ENCODE data around the gene MBP. TPM values are rescaled to one million over a fixed set of nuclear protein-coding genes. Genes with fewer than 3 reads are reported as not detected.

Gene MBP
- total and polyA plus RNA-seq, 2 donors (not counting 3 experiments of a cell fraction or from before 2014, with no cell fraction given), result 1.7 to 2.3 TPM

- Histone ChIP-seq H3K4me3 (replicated peaks in 1 of 3; ENCODE audit: insufficient read depth in 1 of 3, low read depth in 1 of 3, low read length in 3 of 3) (no peak overlapping the region), H3K27ac (ENCODE audit: insufficient read depth, low read depth, low read length) (no peak overlapping the region), H3K9ac (replicated peaks; ENCODE audit: extremely low read depth, insufficient read depth, low read length) (no peak overlapping the region), H4K20me1 (replicated peaks; ENCODE audit: control insufficient read depth, extremely low read depth, insufficient read depth, low read length) (no peaks in the 10 kb centered on the region), H3K9me1 (replicated peaks; ENCODE audit: control insufficient read depth, extremely low read depth, insufficient read depth, low read length) (no peaks in the 10 kb centered on the region), H3K79me2 (ENCODE audit: control insufficient read depth, insufficient read depth, low read length) (no peaks in the 10 kb centered on the region), H3K27me3 (ENCODE audit: control insufficient read depth in 2 of 2, insufficient read depth in 2 of 2, low read length in 2 of 2) (no peaks in the 10 kb centered on the region), H3K9me3 (replicated peaks; ENCODE audit: control insufficient read depth, insufficient read depth, low read length) (no peaks in the 10 kb centered on the region), H2AFZ (ENCODE audit: low read depth, low read length) (no peak overlapping the region), H3K4me2 (ENCODE audit: insufficient read depth, low read length) (no peak overlapping the region), H3K36me3 (ENCODE audit: control insufficient read depth in 2 of 2, extremely low read depth in 1 of 2, insufficient read depth in 2 of 2, low read length in 2 of 2) (no peaks in the 10 kb centered on the region), H3K4me1 (ENCODE audit: control insufficient read depth, extremely low read depth, insufficient read depth, low read length) (peaks cover 21% of the 10 kb centered on the region)
- TF ChIP-seq JUN (IDR thresholded peaks at IDR 0.05; ENCODE audit: borderline replicate concordance, insufficient read depth, insufficient read length, low read depth), result no peak
- TF ChIP-seq POLR2A (IDR thresholded peaks at IDR 0.05; ENCODE audit: low read depth, low read length), result no peak
- no peak for TF ChIP-seq POLR2AphosphoS5 (IDR thresholded peaks at IDR 0.05; ENCODE audit: insufficient read depth, low read depth, low read length)
- TF ChIP-seq EZH2 (IDR thresholded peaks at IDR 0.05; ENCODE audit: borderline replicate concordance, low read depth, low read length, severe bottlenecking), result no peak
- no peak for TF ChIP-seq CTCF (IDR thresholded peaks at IDR 0.05; ENCODE audit: extremely low read depth in 1 of 2, insufficient read depth in 1 of 2, low read depth in 1 of 2, low read length in 2 of 2)
- no peak for TF ChIP-seq MYC (IDR thresholded peaks at IDR 0.05; ENCODE audit: low read depth, low read length)
- TF ChIP-seq MAX (IDR thresholded peaks at IDR 0.05; ENCODE audit: insufficient read depth, insufficient read length), result no peak
- no peak for TF ChIP-seq FOS (IDR thresholded peaks at IDR 0.05; ENCODE audit: borderline replicate concordance, insufficient read depth, low read length)
- no peak for TF ChIP-seq GATA2 (IDR thresholded peaks at IDR 0.05; ENCODE audit: insufficient read depth, insufficient read length, low read depth, low read length)
- no peak for DNase-seq (ENCODE audit: low read depth, low spot score)
- no peak for FAIRE-seq
- intact Hi-C loops (cut with micrococcal nuclease), result no loop called here
- CTCF ChIA-PET, result interaction anchor here (1.0 to 1.4 kb wide), 2 partner anchors 61 to 150 kb away, joined by 8 to 11 read pairs; no protein-coding TSS in a partner anchor
- POLR2A ChIA-PET, result no interaction called here
- BruUV-seq (replicated peaks), result no TSS peak
- dilution Hi-C loops (cut with MboI; ENCODE audit: extremely low pct_ligation_motif_present, low sequenced_read_pairs), result no loop called here
Observed at GRCh38 chr18:77061946-77062517, 70.6 kb downstream of the MBP start.

Measured in endothelial cell of umbilical vein (primary cell).